Stomach smooth muscle (tissue), 2 donors: ENCODE data around the gene AP4M1.

ENCODE experiments used
- H3K27ac ChIP-seq: one replicate; pipeline ENCODE4 v1.7.0; 2013; ENCODE audit warnings: mild to moderate bottlenecking, low read length, inconsistent platforms
- H3K27me3 ChIP-seq, 2 donors: one replicate each; pipeline ENCODE4 v1.7.0; 2013; ENCODE audit warnings: low read length in 2 of 2; ENCODE audit not compliant: insufficient read depth in 2 of 2, control insufficient read depth in 1 of 2
- H3K36me3 ChIP-seq, 2 donors: one replicate each; pipeline ENCODE4 v1.7.0; 2013; ENCODE audit warnings: low read length in 2 of 2; ENCODE audit not compliant: control insufficient read depth in 2 of 2, insufficient read depth in 2 of 2
- H3K4me1 ChIP-seq: one replicate; pipeline ENCODE4 v1.7.0; 2013; ENCODE audit warnings: low read length; ENCODE audit not compliant: control insufficient read depth, insufficient read depth
- H3K4me3 ChIP-seq, 2 donors: one replicate each; pipeline ENCODE4 v1.7.0; 2013; ENCODE audit warnings: low read length in 2 of 2
- H3K9ac ChIP-seq, 2 donors: one replicate each; pipeline ENCODE4 v1.7.0; 2013; ENCODE audit warnings: low read length in 2 of 2, mild to moderate bottlenecking in 1 of 2
- H3K9me3 ChIP-seq, 2 donors: one replicate each; pipeline ENCODE4 v1.7.0; 2013; ENCODE audit warnings: low read length in 2 of 2; ENCODE audit not compliant: control insufficient read depth in 2 of 2
- donor health status: healthy.
- donor health status: Pancreatic carcinoma.

Gene AP4M1

GRCh38 chr7:100085515-100085914 lies 15.9 kb upstream of the AP4M1 start:
- peaks cover 3% of the 10 kb centered on the region in 2 donors for H3K36me3 ChIP-seq
- no peaks in the 10 kb centered on the region for H3K9me3 ChIP-seq
- H3K27me3 ChIP-seq = no peaks in the 10 kb centered on the region
- peaks cover 30% of the 10 kb centered on the region for H3K4me1 ChIP-seq
- H3K27ac ChIP-seq = no peak overlapping the region
- no peak overlapping the region for H3K9ac ChIP-seq
- H3K4me3 ChIP-seq = no peak overlapping the region

- Histone ChIP-seq H3K4me3 (no peak overlapping the region), H3K27ac (peak overlapping the region; percentile 80), H3K9me3 (no peaks in the 10 kb centered on the region), H3K9ac (no peak overlapping the region), H3K27me3 (no peaks in the 10 kb centered on the region), H3K36me3 (peaks cover 17 to 20% of the 10 kb centered on the region in 2 donors), H3K4me1 (peaks cover 24% of the 10 kb centered on the region)
Observed at GRCh38 chr7:100087055-100087750, 14.2 kb upstream of the AP4M1 start.

DNA sequence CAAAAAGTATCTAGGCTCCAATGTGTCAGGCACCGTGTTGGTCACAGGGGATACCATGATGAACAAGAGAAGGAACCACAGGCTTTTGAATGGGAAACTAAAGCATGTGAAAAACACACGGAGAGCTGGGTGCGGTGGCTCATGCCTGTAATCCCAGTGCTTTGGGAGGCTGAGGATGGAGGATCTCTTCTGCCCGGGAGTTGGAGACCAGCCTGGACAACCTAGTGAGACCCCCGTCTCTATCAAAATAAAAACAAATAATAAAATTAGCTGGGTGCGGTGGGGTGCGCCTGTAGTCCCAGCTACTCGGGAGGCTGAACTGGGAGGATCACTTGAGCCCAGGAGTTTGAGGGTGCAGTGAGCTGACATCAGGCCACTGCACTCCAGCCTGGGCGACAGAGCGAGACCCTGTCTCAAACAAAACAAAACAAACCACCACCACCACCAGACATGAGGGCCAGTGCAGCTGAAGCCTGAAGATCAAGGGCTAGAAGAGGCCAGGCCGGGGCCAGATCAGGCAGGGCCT lies 13.3 kb upstream of the AP4M1 start:
- Histone ChIP-seq H3K4me3 (peak overlapping the region; percentile 65 to 94), H3K27ac (peak overlapping the region; percentile 80), H3K4me1 (peaks cover 24% of the 10 kb centered on the region)

DNA sequence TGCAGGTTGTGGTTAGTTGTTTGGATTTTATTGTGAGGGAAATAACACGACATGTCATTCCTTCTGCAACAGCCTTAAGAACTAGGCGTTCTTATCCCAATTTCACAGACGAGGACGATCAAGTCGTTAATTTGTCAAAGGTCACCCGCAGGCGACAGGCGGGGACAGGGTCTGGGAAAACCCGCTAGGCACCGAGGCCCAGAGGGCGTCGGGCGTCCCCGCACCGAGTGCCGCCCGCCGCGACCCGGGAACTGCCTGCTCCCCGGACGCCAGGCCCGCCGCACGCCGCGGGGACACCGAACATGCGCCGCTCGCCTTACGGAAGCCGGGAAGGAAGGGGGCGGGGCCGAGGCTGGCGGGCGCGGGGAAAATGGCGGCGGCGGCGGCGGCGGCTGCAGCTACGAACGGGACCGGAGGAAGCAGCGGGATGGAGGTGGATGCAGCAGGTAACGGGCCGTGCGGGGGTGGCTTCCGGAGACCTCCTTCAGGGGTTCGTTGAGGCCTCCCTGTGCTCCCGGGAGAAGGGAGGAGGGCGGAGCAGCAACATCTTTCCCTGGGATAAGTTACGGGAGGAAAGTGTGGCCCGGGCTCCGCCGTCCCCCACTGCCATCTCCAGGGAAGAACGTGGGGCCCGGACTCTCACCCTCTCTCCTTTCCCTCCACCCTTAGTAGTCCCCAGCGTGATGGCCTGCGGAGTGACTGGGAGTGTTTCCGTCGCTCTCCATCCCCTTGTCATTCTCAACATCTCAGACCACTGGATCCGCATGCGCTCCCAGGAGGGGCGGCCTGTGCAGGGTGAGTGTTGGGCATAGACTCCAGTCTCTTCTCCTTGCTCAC lies 12.6 kb upstream of the AP4M1 start, which contains the start of gene COPS6:
Gene COPS6 (plus strand): TSS at position 349 of the 837 bp plus-strand sequence. CDS start 22 bp downstream, at position 371.
- H3K4me1 ChIP-seq = peaks cover 31% of the 10 kb centered on the region
- peak within 1 kb of the TSS; percentile 87 to 89 for H3K9ac ChIP-seq
- peak within 1 kb of the TSS; percentile 89 to 94 for H3K4me3 ChIP-seq
- H3K27ac ChIP-seq = peak within 1 kb of the TSS; percentile 80
- H3K27me3 ChIP-seq = no peaks in the 10 kb centered on the region
- H3K9me3 ChIP-seq = no peaks in the 10 kb centered on the region
- peaks cover 27 to 34% of the 10 kb centered on the region in 2 donors for H3K36me3 ChIP-seq

More for the DNA sequence above, 13.3 kb upstream of the AP4M1 start:
- no peaks in the 10 kb centered on the region for H3K9me3 ChIP-seq
- H3K9ac ChIP-seq = peak overlapping the region; percentile 84 to 89
- H3K27me3 ChIP-seq = no peaks in the 10 kb centered on the region
- peaks cover 26 to 27% of the 10 kb centered on the region in 2 donors for H3K36me3 ChIP-seq

DNA sequence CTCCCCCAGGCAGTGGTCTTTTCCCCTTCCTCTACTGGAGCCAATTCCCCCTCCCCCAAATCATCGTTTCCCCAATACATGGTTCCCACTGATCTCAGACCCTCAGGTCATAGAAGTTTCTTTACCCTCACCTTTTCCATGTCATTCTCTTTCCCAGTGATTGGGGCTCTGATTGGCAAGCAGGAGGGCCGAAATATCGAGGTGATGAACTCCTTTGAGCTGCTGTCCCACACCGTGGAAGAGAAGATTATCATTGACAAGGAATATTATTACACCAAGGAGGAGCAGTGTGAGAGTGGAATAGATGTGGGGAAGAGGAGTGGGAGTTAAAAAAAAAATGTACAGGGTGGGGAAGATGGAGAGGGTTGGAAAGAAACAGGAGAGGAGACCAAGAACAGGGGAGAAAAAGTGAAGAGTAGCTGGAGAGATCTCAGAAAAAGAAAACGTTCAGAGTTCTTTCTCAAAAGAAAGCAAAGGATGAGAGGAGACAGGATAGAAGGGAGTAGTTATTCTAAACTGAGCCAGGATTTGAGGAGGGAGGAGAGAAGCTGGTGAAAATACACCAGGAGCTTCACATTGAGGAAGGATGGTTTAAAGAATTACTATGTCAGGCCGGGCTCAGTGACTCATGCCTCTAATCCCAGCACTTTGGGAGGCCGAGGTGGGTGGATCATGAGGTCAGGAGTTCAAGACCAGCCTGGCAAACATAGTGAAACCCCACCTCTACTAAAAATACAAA lies 11.8 kb upstream of the AP4M1 start:
- no peaks in the 10 kb centered on the region for H3K27me3 ChIP-seq
- peak overlapping the region; percentile 87 to 89 for H3K9ac ChIP-seq
- peak overlapping the region; percentile 80 for H3K27ac ChIP-seq
- H3K4me3 ChIP-seq = peak overlapping the region; percentile 89 to 94
- H3K36me3 ChIP-seq = peaks cover 27 to 38% of the 10 kb centered on the region in 2 donors
- no peaks in the 10 kb centered on the region for H3K9me3 ChIP-seq
- H3K4me1 ChIP-seq = peaks cover 36% of the 10 kb centered on the region

DNA sequence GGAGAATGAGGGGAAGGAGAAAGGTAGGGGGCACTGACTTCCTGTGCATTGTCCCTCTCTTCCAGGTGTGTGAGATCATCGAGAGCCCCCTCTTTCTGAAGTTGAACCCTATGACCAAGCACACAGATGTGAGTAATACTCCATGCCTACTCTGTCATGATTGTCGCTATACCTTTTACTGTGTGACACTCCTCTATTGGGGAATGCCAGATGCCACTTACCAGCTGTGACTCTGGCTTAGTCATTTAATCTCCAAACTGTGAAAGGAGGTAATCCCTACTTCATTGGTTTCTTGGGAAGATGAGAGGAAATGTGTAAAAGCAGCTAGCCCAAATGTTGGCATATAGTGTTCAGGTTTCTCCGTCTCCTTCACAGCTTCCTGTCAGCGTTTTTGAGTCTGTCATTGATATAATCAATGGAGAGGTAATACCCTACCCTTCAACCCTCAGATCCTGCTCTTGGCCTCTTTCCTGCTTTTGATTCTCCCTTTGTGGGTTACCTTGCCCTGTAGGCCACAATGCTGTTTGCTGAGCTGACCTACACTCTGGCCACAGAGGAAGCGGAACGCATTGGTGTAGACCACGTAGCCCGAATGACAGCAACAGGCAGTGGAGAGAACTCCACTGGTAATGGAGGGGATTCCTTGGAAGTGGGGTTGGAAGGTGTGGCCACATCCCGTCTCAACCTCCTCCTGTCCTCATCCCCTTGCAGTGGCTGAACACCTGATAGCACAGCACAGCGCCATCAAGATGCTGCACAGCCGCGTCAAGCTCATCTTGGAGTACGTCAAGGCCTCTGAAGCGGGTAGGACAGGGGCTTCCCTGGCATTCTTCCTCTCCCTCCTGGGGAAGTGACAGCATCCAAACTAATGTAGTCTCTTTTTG lies 10.7 kb upstream of the AP4M1 start:
- Histone ChIP-seq H3K36me3 (peaks cover 36 to 45% of the 10 kb centered on the region in 2 donors), H3K27me3 (no peaks in the 10 kb centered on the region), H3K27ac (peak overlapping the region; percentile 24), H3K4me1 (peaks cover 36% of the 10 kb centered on the region), H3K9me3 (no peaks in the 10 kb centered on the region), H3K4me3 (no peak overlapping the region), H3K9ac (no peak overlapping the region)

DNA sequence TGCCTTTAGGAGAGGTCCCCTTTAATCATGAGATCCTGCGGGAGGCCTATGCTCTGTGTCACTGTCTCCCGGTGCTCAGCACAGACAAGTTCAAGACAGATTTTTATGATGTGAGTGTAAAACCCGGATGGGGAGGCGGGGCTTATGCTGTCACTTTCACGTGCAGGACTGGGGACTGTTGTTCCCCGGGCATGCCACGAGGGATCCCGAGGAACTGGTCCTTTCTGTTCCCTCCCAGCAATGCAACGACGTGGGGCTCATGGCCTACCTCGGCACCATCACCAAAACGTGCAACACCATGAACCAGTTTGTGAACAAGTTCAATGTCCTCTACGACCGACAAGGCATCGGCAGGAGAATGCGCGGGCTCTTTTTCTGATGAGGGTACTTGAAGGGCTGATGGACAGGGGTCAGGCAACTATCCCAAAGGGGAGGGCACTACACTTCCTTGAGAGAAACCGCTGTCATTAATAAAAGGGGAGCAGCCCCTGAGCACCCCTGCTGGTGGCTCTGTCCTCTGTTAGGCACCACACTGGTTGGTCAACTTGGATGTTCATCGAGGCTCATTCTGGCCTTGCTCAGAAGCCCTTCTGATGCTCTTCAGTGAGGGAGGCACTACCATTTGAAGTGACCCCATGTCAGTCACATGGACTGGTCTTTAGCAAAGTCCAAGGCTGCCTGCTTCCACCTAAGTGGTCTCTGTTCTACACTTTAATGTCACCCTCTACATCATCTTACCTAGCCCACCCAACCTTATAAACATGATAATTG lies 9.8 kb upstream of the AP4M1 start:
- Histone ChIP-seq H3K36me3 (peaks cover 42 to 54% of the 10 kb centered on the region in 2 donors), H3K4me3 (no peak overlapping the region), H3K27me3 (no peaks in the 10 kb centered on the region)

GRCh38 chr7:100093054-100093453 lies 8.4 kb upstream of the AP4M1 start:
- Histone ChIP-seq H3K9ac (no peak overlapping the region), H3K27me3 (no peaks in the 10 kb centered on the region), H3K4me1 (peaks cover 30% of the 10 kb centered on the region), H3K4me3 (peak overlapping the region in 1 of 2 donors; percentile 22), H3K36me3 (peaks cover 54 to 66% of the 10 kb centered on the region in 2 donors), H3K27ac (peak overlapping the region; percentile 67), H3K9me3 (no peaks in the 10 kb centered on the region)

More for the DNA sequence above, 9.8 kb upstream of the AP4M1 start:
- H3K9ac ChIP-seq = no peak overlapping the region
- no peaks in the 10 kb centered on the region for H3K9me3 ChIP-seq
- peaks cover 36% of the 10 kb centered on the region for H3K4me1 ChIP-seq
- H3K27ac ChIP-seq = no peak overlapping the region

DNA sequence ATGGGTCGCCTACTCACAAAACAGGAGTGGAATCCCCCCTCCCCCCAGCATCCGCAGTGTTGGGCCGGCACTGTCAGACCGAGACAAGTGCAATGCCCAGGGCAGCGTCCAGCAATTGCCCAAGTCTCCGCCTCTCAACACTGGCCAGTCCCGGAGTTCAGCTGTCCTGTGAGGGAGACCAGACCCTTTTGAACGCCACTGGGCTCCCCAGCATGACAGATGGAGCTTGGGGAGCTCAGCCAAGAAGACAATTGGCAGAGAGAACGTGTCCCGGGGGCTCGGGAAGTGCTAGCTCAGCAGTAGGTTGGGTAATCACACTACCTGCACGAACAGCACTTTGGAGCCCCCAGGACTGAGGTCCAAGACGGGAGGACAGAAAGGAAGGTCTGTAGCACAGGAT lies 7.9 kb upstream of the AP4M1 start:
- Histone ChIP-seq H3K9me3 (no peaks in the 10 kb centered on the region), H3K27me3 (no peaks in the 10 kb centered on the region), H3K9ac (peak overlapping the region in 1 of 2 donors; percentile 21), H3K4me3 (peak overlapping the region in 1 of 2 donors; percentile 22), H3K36me3 (peaks cover 58 to 71% of the 10 kb centered on the region in 2 donors), H3K27ac (peak overlapping the region; percentile 67), H3K4me1 (peaks cover 25% of the 10 kb centered on the region)
